GM18907 (cell line): ENCODE results near the gene CALM1.
A peak's percentile ranks its signal among the peaks of the same experiment; 100 is the strongest.

Experiments
- ATAC-seq: cut with Tn5 transposase; IDR thresholded peaks from one replicate; pipeline ENCODE4 v1.9.1; 2021; ENCODE audit warnings: mild to moderate bottlenecking, moderate library complexity; ENCODE audit not compliant: unreplicated experiment

The CALM1 gene

DNA sequence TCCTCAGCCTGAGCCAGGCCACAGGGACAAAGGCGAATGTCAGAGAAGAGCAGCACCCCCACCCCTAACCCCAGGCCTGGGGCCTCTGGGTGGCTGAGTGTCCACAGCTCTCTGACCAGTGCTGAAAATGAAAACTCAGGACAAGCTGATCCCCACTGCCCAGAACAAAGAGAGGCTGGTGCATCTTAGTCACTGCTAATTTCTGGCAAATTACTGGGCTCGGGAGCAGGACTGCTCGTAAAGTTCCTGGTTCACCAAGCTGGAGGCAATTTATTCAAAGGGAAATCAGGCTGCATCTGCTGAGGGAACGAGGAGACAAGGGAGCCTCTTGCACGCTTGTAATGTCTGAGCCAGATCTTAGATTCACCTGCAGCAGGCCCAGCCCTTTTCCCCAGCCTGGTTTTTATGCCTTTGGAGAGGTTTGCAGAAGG is 43.2 kb downstream of the CALM1 start:
- ATAC-seq = no peak

DNA sequence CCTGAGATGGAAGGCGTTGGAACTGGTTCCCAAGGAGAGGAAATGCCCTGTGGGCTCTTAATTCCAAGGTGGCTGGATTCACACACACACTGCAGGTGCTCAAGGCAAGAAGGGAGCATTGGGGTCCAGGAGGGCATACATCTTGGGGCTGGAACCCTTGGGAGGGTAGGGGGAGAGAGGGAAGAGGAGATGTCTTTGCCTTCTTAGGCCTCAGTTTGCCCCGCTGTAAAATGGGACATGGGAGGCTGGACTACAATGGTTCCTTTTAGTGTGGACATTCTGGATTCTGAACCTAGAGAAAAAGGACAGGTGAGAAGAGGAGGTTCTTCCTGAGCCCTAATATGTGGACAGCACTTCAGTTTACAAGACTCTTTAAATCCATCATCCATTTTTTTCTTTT is 43.8 kb downstream of the CALM1 start:
- ATAC-seq = no peak

DNA sequence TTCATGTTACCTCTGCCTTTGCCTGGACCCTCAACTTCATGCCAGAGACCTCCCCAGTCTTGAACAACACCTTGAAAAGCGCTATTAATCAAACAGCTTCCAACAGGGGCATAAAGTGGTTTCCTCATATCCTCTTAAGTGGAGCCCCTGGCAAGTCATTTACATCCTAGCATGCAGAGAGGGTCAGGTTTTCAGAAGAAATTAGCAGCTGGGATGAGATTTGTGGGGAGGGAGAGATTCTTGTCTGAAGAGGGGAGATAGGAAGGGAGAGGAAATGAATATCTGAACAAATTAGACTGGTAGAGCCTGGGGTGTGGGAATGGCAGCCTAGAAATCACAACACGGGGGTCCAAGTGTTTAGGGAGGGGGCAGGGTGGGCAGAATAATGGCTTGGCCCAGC is 45.6 kb downstream of the CALM1 start:
- ATAC-seq = no peak

DNA sequence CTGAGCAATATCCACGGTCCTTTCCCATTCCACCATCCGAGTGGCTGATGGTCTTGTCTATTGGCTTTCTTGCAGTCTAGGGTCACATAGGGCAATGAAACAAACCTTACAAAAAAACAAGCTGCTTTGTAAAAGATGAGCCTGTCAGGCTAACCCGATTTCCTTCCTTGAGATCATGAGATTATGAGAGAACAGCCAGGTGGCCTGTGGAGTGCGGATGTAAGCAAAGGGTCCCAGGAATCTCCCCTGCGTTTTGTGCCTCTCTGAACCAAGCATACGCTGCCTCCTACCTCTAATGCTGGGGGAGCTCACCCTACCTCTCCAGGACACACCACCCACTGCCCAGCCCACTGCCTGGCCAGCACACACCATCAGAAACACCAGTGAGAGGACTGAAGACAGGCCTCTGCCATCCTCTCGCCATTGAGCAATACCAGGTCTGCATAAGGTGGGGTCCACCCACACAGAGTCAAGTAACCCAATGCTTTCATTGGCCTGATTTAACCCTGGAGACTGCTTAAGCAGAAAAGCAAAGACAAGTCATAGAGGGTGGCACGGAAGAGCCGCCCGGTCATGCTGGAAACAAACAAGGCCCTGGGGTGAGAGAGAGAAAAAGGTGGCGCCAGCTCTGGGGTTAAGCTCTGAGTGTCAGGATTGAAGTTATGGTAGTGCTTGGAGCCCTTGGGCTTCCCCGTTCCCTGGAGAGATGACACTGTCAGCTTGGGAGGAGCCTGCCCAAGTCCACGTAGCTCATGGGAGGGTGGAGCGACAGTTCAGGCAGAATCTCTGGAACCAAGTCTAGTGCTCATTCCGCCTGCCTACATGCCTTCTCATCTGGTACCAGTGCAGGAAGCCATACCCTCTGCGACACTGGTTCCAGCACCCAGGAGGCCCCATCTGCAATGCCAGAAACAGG is 46.6 kb downstream of the CALM1 start:
- no peak for ATAC-seq

DNA sequence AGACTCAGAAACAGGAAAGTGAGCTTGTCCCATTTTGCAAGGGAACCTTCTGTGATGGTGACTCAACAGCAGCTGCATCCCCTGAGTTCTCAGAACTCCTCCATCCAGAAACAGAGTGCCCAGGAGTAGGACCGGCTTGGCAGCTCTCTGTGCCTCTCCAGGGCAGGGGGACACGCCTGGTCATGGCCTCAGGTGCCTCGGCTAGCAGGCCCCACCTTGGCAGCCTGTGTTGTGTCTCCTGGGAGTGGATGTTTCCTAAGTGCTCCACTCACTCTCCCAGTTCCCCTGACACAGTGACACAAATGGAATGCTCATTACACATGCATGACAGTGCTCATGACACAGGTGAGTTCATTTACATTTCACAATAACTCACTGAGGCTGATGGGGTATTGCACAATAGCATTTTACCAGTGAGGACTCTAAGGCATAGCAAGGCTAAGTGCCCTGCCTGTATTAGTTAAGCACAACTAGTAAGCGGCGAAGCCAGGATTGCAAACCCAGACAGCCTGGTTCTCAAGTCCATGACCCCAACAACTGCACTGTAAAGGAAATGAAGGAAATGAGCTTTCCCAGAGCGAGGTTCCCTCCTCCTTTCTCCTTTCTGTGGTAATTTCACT is 47.4 kb downstream of the CALM1 start:
- ATAC-seq = no peak

DNA sequence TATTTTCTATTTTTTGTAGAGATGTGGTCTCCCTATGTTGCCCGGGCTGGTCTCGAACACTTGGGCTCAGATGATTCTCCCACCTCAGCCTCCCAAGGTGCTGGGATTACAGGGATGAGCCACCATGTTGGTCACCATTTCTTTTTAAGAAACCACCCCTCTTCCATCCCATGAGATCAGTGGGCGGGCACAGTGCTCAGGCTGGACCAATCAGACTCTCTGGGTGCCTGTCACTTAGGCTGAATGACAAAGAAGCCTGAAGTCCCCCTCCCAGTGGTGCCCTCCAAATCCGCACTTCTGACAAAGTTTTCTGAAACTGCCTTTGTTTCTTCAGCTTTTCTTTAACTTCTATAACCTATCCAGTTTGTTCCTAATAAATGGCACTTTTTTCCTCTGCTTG is 48.2 kb downstream of the CALM1 start:
- no peak for ATAC-seq

DNA sequence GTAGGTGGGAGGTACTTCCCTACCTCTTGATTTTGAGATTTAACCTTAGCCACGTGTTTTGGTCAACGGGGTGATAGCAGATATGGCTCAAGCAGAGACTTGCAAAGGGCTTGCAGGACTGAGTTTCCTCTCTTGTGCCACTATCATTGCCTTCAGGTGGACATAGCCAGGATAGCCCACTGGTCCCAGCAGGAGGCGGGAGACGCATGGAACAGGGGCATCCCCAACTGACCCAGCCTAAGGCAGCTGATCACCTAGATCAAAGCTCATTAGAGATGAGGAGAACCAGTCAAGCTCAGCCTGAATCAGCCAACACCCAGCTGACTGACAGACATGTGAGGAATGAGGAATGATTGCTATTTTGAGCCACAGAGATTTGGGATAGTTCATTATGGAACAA is 49.6 kb downstream of the CALM1 start:
- ATAC-seq = no peak

DNA sequence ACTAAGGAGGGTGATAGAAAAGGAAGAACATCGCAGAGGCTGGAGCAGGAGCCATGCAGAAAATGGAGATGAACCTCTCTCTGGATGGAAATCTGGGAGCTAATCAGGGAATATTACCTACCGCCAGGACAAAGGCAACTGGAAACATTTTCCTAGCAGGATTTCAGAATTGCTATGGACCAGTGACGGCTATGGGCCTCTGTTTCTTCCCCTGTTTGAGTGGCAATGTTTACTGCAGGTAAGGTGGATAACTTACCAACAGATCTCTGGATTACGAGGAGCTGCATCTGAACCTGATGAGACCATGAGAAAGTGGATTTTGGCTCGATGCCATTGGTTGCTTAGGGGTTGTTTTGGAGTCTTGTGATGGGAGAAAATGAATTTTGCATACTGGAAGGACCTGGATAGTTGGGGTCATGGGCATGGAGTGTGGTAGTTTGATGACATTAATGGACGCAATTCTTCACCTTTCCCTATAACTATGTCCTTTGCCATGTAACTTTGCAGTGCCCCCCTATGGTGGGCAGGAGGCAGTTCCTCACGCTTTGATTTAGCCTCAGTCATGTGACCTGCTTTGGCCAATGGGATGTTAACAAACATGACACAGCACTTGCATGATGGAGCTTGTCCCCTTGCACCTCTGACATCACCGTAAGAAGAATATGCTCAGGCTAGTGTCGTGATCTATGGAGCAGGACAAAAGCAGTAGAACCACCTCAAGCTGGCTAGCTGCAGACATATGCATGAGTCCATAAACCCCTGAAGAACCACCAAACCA is 51.1 kb downstream of the CALM1 start:
- no peak for ATAC-seq

DNA sequence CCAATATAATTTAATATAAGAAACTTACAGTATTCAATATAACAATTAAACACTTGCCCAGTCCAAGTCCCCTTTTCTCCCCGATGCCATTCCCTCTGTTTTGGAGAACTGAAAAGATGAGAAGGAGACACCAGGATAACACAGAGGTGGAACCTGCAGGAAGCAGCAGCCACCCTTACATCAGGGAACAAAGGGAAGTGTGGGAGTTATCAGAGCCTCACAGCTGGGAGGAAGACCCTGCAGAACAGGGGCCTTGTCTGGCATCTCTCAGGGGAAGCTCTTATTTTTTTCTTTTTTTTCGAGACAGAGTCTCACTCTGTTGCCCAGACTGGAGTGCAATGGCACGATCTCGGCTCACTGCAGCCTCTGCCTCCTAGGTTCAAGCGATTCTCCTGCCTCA is 52.6 kb downstream of the CALM1 start:
- no peak for ATAC-seq

DNA sequence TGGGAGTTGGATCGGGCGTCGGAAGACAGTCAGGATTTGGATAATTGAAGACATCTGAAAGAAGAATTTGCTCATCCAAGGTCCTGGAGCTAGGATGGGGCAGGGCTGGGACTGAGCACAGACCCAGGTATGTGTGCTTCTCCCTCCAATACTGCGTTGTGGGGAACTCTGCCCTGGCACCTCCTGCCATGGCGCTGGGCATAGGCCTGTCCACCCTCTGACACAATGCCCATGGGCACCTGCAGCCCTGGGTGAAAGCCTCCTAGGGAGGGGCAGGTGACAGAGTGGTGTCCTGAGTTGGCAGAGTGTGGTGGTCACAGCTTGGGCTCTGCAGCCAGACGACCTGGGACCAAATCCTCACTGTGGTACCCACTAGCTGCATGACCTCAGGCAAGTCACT is 53.3 kb downstream of the CALM1 start:
- no peak for ATAC-seq

DNA sequence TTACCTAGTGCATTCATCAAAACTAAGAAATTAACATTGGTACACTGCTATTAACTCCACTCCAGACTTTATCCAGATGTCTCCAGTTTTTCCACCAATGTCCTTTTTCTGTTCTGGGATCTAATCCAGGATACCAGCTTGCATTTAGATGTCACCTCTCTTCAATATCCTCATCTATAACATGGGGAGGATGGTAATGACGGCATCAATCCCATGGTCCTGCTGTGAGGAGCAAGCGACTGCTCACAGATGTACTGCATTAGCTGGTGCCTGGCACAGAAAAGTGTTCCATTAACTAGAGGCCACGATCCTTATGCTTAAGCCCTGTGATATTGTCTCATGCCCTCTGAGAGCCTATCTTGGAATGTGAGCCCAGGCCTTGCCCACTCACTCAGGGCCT is 53.8 kb downstream of the CALM1 start:
- ATAC-seq = no peak

DNA sequence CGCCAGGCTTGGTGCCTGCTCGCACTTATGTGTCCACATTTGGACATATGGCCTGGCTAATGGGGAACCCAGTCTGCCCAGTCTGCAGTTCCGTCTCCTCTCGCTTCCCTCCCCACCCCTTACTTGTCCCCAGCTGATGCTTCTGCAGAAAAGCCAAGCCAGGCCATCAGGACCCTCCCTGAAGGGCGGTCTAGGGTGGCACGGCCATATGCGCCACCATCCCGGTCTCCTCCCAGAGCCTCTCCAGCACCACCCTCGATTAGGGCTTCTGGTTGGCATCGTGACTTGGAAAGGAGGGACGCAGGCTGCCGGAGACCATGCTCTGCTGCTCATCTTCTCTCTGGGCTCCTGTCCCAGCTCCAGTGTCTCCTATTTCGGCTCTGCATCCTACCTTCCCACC is 54.6 kb downstream of the CALM1 start:
- no peak for ATAC-seq

DNA sequence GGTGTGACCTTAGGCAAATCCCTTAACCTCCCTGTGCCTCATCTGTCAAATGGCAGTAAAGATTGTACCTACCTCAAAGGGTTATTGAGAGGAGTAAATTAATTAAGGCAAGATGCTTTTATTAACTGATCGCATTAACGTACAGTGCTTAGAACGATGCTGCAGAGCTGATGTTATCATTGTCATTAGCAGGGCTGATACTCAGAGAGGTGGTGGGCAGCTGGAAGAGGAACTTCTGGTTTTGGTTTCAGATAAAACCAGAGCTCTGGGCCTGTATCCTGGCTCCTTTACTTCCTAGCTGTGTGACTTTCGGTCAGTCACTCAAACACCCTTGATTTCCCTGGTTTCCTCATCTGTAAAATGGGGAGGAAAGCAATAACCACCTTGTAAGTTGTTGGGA is 55.1 kb downstream of the CALM1 start:
- ATAC-seq = peak; percentile 54

DNA sequence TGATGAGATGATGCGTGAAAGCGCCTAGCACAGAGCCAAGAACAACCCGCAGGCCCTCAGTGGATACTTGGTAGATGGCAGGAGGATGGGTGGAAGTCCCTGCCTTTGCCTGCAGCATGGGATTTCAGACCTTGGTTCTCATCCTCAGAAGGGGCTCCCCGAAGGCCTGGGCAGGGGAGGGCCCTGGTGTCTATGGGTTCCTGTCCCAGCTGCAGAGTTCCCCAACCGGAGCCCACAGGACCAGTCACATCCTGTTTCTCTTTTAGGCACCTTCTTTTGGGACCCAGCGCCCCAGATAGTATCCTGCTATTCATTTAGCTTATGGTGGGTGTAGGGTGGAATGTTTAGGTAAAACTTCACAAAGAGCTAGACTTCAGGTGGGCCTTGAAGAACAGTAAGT is 55.5 kb downstream of the CALM1 start:
- peak; percentile 61 for ATAC-seq

DNA sequence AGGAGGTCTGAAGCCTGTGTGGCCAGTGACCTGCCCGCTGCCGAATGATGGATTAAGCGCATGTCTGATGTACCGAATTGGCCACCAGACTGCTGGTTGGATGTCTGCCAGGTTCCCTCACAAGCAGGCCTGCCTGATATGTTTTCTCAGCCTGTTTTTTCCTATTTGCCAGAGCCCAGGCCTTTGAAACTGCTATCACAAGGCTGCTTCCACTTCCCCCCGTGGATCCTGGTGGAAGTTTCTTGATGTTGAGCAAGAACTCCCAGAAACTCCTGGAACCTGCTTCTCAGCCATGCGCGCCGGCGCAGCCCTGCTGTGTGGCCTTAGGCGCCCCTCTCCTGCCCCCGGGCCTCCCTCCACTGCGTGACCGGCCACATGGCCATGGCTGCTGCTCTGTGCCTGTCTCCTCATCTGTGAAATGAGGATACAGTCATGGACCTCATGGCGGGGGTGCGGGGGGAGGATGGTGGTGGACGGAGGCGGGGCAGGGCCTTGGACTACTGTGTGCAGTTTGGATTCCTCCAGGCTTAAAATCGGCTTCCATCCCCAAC is 56.6 kb downstream of the CALM1 start:
- ATAC-seq = no peak

DNA sequence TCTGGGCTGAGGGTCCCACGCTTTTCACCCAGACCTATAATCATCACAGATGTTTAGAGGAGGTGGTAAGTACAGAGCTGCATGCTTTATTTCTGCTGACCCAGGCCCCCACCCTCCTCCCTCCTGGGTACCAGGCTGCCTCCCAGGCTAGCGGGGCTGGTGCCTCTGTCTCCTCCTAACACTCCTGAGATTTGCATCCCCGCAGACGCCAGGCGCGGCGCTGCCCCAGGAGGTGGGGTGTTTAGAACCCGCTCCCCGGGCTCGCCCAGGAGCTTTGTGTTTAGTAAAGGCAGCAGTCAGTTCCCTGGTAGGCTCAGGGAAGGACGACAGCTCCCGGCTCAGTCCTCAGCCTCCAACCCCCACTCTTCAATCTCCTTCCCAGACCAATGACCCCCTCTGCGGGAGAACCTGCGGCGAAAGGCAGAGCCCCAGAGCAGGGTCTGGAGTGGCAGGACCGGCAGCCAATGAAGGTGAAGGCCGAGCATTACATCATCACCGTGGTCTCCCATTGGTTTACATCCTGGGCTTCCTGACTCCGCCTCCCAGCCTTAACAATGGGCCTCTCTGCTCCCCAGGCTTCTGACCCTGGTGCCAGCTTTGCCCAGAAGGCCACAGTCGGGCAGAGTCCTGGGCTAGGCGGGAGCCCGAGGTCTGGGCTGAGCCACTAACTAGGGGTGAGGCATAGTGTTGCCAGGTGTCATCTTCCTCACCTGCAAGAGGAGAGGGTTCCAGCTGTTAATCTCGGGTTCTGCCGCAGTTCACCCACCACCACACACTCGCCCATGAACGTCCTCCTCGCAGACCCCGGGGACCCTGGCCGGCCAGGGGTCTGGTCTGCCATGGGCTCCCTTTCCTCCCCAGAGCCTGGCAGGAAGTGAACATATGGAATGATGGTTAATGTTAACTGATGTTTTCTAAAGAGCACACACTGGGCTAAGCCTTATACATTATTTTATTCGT is 57.5 kb downstream of the CALM1 start:
- no peak for ATAC-seq

DNA sequence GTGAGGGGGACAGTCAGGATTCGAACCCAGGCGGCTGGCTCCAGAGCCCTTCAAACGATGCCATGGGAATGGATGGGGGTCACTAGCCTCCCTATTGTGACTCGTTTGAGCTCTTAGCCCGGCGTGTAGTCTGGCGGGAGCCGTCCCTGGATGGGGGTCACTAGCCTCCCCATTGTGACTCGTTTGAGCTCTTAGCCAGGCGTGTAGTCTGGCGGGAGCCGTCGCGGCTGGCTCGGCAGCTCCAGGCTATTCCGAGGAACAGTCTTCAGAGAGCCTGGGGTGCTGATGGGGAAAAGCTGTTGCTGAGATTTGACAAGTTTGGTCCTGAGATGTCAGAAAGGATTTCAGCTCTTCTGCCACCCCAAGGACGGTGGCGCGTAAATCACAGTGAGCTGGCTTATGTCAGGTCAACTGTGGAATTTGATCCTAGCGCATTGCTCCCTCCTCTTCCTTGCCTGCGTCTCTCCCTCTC is 58.3 kb downstream of the CALM1 start:
- no peak for ATAC-seq

DNA sequence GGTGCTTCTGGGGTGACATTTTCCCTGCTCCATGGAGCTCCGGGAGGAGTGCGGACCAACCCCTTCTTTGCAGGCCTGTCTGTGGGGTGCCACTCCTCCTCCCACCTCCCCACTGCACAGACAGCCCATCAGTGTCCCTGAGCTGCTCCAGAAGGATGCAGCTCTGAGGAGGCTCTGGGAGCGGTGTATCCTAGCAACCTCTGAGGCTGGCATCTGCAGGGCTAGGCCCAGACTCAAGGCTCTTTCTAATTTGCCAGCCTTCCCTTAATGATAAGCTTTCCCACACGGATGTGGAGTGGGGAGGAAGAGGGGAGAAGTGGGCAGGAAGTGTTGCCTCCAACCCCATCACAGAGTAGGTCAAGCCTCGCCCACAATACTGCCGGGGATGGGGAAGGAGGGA is 59.7 kb downstream of the CALM1 start:
- no peak for ATAC-seq

DNA sequence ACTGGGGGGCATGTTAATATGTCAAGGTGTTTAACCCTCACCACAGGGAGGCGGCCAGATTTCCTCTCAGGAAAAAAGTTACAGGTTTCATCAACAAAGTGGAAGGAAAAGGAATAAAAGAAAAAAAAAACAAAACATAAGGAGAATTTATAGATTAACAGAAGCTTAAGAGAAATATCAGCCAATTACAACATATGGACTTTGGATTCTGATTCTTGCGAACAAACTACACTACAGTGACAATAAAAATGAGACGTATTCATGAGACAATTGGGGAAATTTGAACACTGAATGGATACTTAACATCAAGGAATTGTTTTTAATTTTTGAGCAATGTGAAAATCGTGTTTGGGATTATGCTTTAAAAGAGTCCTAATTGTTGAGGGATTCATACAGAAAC is 60.4 kb downstream of the CALM1 start:
- ATAC-seq = no peak
